ENCODE data around the gene LRRC52.

LRRC52 gene

GRCh38 chr1:165539306-165539705, 4.5 kb upstream of the LRRC52 start:
- DNase-seq: no peak

DNA sequence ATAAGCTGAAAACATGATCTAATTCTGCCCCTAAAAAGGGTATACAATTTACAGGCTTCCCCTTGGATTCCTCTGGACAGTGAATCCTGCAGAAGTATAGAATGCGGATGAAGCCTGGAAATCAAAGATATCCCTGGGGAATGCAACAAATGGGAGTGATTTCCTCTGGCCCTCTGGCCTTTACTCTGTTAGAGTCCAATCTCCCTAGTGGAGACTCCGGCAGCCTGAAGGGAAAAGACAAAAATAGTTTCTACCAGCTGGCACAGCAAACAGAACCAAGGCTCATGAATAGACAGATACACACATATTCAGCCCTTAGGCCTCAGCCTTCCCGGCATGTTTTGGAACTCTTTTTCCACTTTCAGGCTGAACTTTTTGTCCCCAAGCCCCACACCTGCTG, 3.9 kb upstream of the LRRC52 start:
- no peak for DNase-seq

DNA sequence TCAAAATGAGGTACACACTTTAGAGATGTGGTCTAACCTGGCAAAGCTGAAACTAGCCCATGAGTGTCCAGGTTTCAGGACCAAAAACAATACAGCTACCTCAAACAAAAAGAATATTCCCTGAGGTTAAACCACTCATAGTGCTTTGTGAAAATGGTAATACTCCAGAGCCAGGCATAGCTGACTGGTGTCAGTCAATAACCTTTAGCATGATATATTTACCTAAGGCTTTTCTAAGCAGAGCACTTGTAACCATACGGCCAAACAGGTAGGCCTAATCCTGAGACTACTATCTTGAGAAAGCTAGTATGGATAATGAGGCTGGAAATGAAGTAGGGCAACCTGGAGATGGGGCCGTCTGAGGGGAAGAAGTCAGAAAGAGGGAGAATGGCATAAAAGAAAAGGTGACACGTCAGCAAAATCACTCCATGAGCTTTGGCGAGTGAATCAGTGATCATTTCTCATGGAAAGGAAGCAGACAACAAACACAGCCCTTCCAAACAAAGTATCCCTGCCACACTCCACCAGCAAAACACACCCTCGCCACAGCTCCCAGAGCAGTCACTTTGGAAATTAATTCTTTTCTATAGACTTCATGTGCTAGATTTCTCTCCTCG, 1.7 kb upstream of the LRRC52 start:
- DNase-seq: no peak

GRCh38 chr1:165542647-165543046, 1.2 kb upstream of the LRRC52 start:
- no peak for DNase-seq

DNA sequence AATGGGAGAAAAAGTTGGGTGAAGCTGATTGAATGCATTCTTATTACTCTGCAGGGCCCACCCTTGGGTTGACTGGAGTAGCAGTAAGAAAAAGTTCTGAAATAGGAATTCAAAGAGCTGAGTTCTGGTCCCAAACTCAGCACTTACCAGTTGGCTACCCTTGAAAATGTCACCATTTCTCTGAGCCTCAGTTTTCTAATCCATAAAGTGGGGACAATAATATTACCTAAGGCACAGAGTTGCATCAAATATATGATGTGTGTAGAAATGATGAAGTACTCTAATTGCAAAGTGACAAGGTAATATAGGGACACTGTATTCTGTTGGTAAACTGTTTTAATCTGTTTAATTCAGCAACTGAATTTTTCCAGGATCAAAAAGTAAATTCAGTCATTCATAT, 1.2 kb downstream of the LRRC52 start:
- no peak for DNase-seq

- DNase-seq: no peak
Measured at GRCh38 chr1:165545974-165546373, 2.2 kb downstream of the LRRC52 start.

- DNase-seq: no peak
Measured at GRCh38 chr1:165549973-165550372, 6.2 kb downstream of the LRRC52 start.

GRCh38 chr1:165551469-165551868, 7.7 kb downstream of the LRRC52 start:
- no peak for DNase-seq

- DNase-seq: no peak
Measured at GRCh38 chr1:165560883-165561656, 17.3 kb downstream of the LRRC52 start.

- DNase-seq: no peak
Measured at GRCh38 chr1:165562571-165562970, 18.8 kb downstream of the LRRC52 start.

- DNase-seq: no peak
Measured at GRCh38 chr1:165563551-165563950, 19.8 kb downstream of the LRRC52 start.

- DNase-seq: no peak
Measured at GRCh38 chr1:165564561-165564960, 20.8 kb downstream of the LRRC52 start.

GRCh38 chr1:165565751-165566490, 22.1 kb downstream of the LRRC52 start:
- no peak for DNase-seq

- DNase-seq: no peak
Measured at GRCh38 chr1:165570078-165570477, 26.3 kb downstream of the LRRC52 start.

GRCh38 chr1:165573787-165574186, 30.0 kb downstream of the LRRC52 start:
- DNase-seq: no peak

DNA sequence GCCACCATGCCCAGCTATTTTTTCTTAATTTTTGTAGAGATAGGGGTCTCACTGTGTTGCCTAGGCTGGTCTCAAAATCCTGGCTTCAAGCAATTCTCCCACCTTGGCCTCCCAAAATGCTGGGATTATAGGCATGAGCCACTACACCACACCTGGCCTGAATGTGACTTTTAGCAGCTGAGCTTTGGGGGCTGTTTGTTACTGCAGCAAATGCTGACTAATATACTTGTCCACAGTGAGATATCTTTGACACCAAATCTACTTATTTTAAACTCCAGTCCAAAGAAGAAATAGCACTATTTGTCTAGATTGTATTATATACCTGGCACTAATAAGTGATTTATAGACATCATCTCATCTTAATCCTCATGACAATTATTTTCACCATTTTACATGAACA, 30.5 kb downstream of the LRRC52 start:
- DNase-seq: no peak

- DNase-seq: no peak
Measured at GRCh38 chr1:165575468-165576099, 31.8 kb downstream of the LRRC52 start.

GRCh38 chr1:165576536-165576935, 32.7 kb downstream of the LRRC52 start:
- no peak for DNase-seq

DNA sequence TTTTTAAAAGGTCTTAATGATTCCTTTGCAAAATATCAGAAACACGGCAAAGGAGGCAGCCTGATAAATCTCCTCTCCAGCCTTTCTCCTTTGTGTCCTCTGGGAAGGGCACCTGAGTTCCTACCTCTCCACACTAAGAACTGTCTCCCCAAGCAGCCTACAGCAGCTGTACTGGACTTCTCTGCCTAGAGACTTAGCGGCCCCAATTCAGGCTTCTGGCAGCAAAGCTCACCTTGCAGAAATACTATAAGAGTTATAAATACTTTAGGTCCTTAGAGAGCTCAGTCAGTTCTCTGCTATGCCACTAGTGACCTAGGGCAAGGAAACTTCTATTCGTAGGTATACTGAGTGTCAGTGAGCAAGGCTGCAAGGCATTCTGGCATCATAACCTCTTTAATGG, 33.9 kb downstream of the LRRC52 start:
- DNase-seq: no peak

DNA sequence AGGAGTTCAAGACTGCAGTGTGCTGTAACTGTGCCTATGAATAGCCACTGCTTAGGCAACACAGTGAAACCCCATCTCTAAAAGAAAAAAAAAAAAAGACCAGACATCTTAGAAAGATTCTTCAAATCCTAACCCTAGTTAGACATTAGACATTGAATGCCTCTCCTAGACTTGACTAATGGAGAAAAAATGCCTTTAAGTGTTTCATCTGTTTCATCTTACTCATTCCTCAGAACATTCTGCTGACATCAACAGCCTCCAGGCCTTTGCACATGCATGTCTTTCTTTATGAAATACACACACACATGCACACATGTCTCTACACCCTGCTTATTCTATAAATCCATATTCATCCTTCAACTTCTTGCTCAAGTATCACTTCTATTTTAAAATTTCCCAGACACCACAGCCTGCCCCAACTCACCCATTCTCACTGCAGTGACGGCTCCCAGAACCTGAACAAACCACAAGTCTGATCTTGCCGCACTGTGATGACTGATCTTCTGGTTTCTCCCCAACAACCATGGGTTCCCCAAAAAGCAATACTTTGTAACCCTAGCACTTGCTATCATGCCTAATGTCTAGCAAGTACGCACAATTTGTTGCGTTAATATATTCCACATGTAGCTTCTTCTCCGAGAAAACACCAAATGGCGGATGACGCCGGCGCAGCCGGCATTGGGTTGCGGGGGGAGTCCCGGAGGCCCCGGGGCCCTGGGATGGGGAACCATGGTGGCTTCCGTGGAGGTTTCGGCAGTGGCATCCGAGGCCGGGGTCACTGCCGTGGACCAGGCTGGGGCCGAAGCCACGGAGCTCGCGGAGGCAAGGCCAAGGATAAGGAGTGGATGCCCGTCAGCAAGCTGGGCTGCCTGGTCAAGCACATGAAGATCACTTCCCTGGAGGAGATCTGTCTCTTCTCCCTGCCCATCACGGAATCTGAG, 37.4 kb downstream of the LRRC52 start:
- DNase-seq: no peak

GRCh38 chr1:165581926-165582325, 38.1 kb downstream of the LRRC52 start:
- DNase-seq: no peak

DNA sequence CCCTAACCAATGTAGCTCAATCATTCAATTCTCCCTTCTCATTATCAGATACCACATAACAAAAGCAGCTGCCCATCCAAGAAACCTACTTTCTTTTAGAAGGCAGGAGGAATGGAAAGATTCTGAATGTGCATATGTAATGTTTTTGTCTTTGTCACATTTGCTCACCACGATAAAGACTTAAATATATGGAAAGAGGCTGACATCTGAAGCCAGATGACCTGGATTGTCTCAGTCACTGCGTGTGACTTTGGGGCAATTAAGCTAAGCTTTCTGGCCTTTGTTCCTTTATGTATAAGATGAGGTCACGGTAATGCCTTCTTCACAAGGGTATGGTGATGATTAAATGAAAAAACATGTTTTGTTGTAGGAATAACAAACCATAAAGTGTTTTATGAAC, 42.6 kb downstream of the LRRC52 start:
- no peak for DNase-seq
